ENCODE data around the gene ATP8B3. TPM values are rescaled to one million over a fixed set of nuclear protein-coding genes. Genes with fewer than 3 reads are reported as not detected.

Gene ATP8B3
- total RNA-seq, 1 experiment from 2014 or later = 9.6 TPM

GRCh38 chr19:1829958-1830357 lies 17.9 kb upstream of the ATP8B3 start:
- Histone ChIP-seq H3T11ph (ENCODE audit: low read length) (no peak overlapping the region), H4K5ac (ENCODE audit: insufficient read length, low read depth, low read length) (no peak overlapping the region), H2BK20ac (ENCODE audit: low read depth, low read length, poor library complexity, severe bottlenecking) (no peak overlapping the region), H2BK15ac (ENCODE audit: low read depth, low read length) (no peak overlapping the region), H3K27me3 (ENCODE audit: insufficient read depth, low read length) (no peaks in the 10 kb centered on the region), H2AK5ac (ENCODE audit: insufficient read length, low read length) (no peak overlapping the region), H3K79me2 (ENCODE audit: insufficient read depth, low read length) (peaks cover 2% of the 10 kb centered on the region; the same call in 1 of the 2 replicates), H2BK120ac (ENCODE audit: low read depth, low read length, poor library complexity, severe bottlenecking) (no peak overlapping the region), H3K27ac (ENCODE audit: insufficient read length, low read depth, low read length) (no peak overlapping the region), H3K9me3 (ENCODE audit: control insufficient read depth, low read depth, low read length) (no peaks in the 10 kb centered on the region), H3K9ac (ENCODE audit: extremely low read depth, insufficient read length, low read length) (no peak overlapping the region), H3K23me2 (ENCODE audit: insufficient read length, low read depth, low read length, poor library complexity, severe bottlenecking) (no peaks in the 10 kb centered on the region), H2BK12ac (ENCODE audit: insufficient read length, low read depth, low read length) (no peak overlapping the region), H3K23ac (ENCODE audit: insufficient read length, low read depth, low read length) (no peak overlapping the region), H3K14ac (ENCODE audit: insufficient read depth, low read length) (no peak overlapping the region), H3K4ac (ENCODE audit: low read depth, low read length) (no peak overlapping the region), H3K79me1 (ENCODE audit: insufficient read depth, low read depth, low read length, poor library complexity, severe bottlenecking) (peaks cover 2% of the 10 kb centered on the region), H4K20me1 (ENCODE audit: control insufficient read depth, insufficient read depth, insufficient read length) (peaks cover 4% of the 10 kb centered on the region), H3K4me2 (ENCODE audit: insufficient read depth, insufficient read length, low read length) (no peak overlapping the region), H2AFZ (ENCODE audit: low read length) (no peak overlapping the region), H2BK5ac (ENCODE audit: insufficient read length, low read length) (no peak overlapping the region), H4K8ac (replicated peaks; ENCODE audit: insufficient read length, low read depth, low read length) (no peak overlapping the region), H3K18ac (ENCODE audit: insufficient read length, low read depth, low read length) (no peak overlapping the region), H4K91ac (ENCODE audit: insufficient read length, low read depth, low read length) (no peak overlapping the region), H3K56ac (ENCODE audit: insufficient read length, low read depth, low read length) (no peak overlapping the region), H3K4me1 (ENCODE audit: insufficient read depth, low read length) (no peaks in the 10 kb centered on the region)
- H3K4me1 Mint-ChIP-seq = peaks cover 6 to 19% of the 10 kb centered on the region in 2 experiments; a peak in 3 of 4 replicates
- TF ChIP-seq, protein P1, sequence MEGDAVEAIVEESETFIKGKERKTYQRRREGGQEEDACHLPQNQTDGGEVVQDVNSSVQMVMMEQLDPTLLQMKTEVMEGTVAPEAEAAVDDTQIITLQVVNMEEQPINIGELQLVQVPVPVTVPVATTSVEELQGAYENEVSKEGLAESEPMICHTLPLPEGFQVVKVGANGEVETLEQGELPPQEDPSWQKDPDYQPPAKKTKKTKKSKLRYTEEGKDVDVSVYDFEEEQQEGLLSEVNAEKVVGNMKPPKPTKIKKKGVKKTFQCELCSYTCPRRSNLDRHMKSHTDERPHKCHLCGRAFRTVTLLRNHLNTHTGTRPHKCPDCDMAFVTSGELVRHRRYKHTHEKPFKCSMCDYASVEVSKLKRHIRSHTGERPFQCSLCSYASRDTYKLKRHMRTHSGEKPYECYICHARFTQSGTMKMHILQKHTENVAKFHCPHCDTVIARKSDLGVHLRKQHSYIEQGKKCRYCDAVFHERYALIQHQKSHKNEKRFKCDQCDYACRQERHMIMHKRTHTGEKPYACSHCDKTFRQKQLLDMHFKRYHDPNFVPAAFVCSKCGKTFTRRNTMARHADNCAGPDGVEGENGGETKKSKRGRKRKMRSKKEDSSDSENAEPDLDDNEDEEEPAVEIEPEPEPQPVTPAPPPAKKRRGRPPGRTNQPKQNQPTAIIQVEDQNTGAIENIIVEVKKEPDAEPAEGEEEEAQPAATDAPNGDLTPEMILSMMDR (conservative IDR thresholded peaks at IDR 0.05) = no peak
- H3K27me3 Mint-ChIP-seq (ENCODE audit: low read depth) = no peaks in the 10 kb centered on the region
- no peak overlapping the region for H3K27ac Mint-ChIP-seq
- WGBS (ENCODE audit: extremely low coverage, insufficient read length, low lambda C conversion rate) = no CpG with 5 or more reads among the region's 11 CpGs
- DNase-seq = no peak
- no peaks in the 10 kb centered on the region for H3K9me3 Mint-ChIP-seq
- peaks cover 4 to 16% (median 7%) of the 10 kb centered on the region in 3 experiments; a peak in 6 of 7 replicates for H3K36me3 Mint-ChIP-seq (ENCODE audit: insufficient read depth in 1 of 3, low read depth in 3 of 3)
- no peak overlapping the region for H3K4me3 Mint-ChIP-seq

All from H9 (cell line).